Upper lobe of left lung (tissue), 6 donors: Measurements from ENCODE around the gene CCND2. TPM values are rescaled to one million over a fixed set of nuclear protein-coding genes. Genes with fewer than 3 reads are reported as not detected.

Experiments used
- ATAC-seq, 2 donors: fragments of 200-7000 bp; cut with Tn5 transposase; one replicate each; pipeline ENCODE4 v1.9.1; 2022; ENCODE audit warnings: mild to moderate bottlenecking in 2 of 2, moderate library complexity in 2 of 2; ENCODE audit not compliant: low FRiP score in 2 of 2
- DNase-seq, 2 donors: peaks; one replicate each; pipeline ENCODE4 v3.0.0-alpha.2; 2019 to 2020
- H3K27ac ChIP-seq, 4 donors: fragments of 200-600 bp; sonication (generic); one replicate each; pipeline ENCODE4 v1.5.1; 2016 to 2019
- H3K27me3 ChIP-seq, 4 donors: fragments of 200-600 bp; sonication (generic); one replicate each; pipeline ENCODE4 v1.5.1; 2017 to 2019
- H3K36me3 ChIP-seq, 4 donors: fragments of 200-600 bp; sonication (generic); one replicate each; pipeline ENCODE4 v1.5.1; 2016 to 2019
- H3K4me1 ChIP-seq, 4 donors: fragments of 200-600 bp; sonication (generic); one replicate each; pipeline ENCODE4 v1.5.1; 2018 to 2019
- H3K4me3 ChIP-seq, 4 donors: fragments of 200-600 bp; sonication (generic); one replicate each; pipeline ENCODE4 v1.5.1; 2017 to 2019; ENCODE audit warnings: mild to moderate bottlenecking in 2 of 4, moderate library complexity in 1 of 4
- H3K9me3 ChIP-seq, 4 donors: fragments of 200-600 bp; sonication (generic); one replicate each; pipeline ENCODE4 v1.5.1; 2018 to 2019
- CTCF ChIP-seq, 6 experiments: fragments of 450-650 bp in 4 of 6; fragments of 200-600 bp in 2 of 6; sonication (generic) in 2 of 6; IDR thresholded peaks; one replicate each; pipeline ENCODE4 v1.5.1; 2016 to 2019; ENCODE audit warnings: antibody characterized with exemption in 6 of 6
- EP300 ChIP-seq, 4 donors: sonication (generic); formaldehyde crosslinking; IDR thresholded peaks; one replicate each; pipeline ENCODE4 v1.5.1; 2017; ENCODE audit warnings: antibody characterized with exemption in 4 of 4, control low read depth in 2 of 4
- POLR2A ChIP-seq, 4 donors: fragments of 450-650 bp; IDR thresholded peaks; one replicate each; pipeline ENCODE4 v1.5.1; 2016 to 2017; ENCODE audit warnings: antibody characterized with exemption in 4 of 4, mild to moderate bottlenecking in 2 of 4
- POLR2AphosphoS5 ChIP-seq, 2 donors: sonication (generic); formaldehyde crosslinking; IDR thresholded peaks; one replicate each; pipeline ENCODE4 v1.5.1; 2017; ENCODE audit warnings: antibody characterized with exemption in 2 of 2
- WGBS, 2 donors: methylation state at CpG; one replicate each; pipeline ENCODE4 v1.1.5; 2017 to 2018; 5-methylcytosine and 5-hydroxymethylcytosine counted together
- total RNA-seq, 6 donors: library from RNA; depleted of rRNA in 4 of 6; stranded (reverse); fragments of >200 nt in 4 of 6; gene quantifications; one replicate each; pipeline versions ENCODE4 v1.1.0 to v1.2.1, GENCODE V29; 2016 to 2021
- donor health status: DM: no; HTN: no; CAD: no; lungs with moderate emphysema.
- donor health status: DM: no; HTN: yes; CAD: no; lungs with severe emphysema.

Gene CCND2
- total RNA-seq, 6 donors from 2014 or later: 47.1 to 101 (median 64.6) TPM

GRCh38 chr12:4228122-4228580, 45.4 kb upstream of the CCND2 start:
- TF ChIP-seq POLR2A (IDR thresholded peaks at IDR 0.05): no peak
- no peak for TF ChIP-seq EP300 (IDR thresholded peaks at IDR 0.05)
- no peak for TF ChIP-seq POLR2AphosphoS5 (IDR thresholded peaks at IDR 0.05)
- TF ChIP-seq CTCF (IDR thresholded peaks at IDR 0.05): no peak
- Histone ChIP-seq H3K4me1 (peaks cover 0 to 3% (median 0%) of the 10 kb centered on the region in 4 donors), H3K9me3 (no peaks in the 10 kb centered on the region), H3K4me3 (no peak overlapping the region), H3K27me3 (no peaks in the 10 kb centered on the region), H3K36me3 (no peaks in the 10 kb centered on the region), H3K27ac (no peak overlapping the region)
- no peak for DNase-seq
- no peak for ATAC-seq
- WGBS, 2 donors: 84 to 86% methylated on average over 18 of the region's 18 CpGs

- Histone ChIP-seq H3K4me1 (peaks cover 0 to 3% (median 0%) of the 10 kb centered on the region in 4 donors), H3K27me3 (no peaks in the 10 kb centered on the region), H3K9me3 (no peaks in the 10 kb centered on the region), H3K4me3 (no peak overlapping the region), H3K27ac (no peak overlapping the region), H3K36me3 (no peaks in the 10 kb centered on the region)
- TF ChIP-seq CTCF (IDR thresholded peaks at IDR 0.05): no peak
- no peak for TF ChIP-seq POLR2AphosphoS5 (IDR thresholded peaks at IDR 0.05)
- no peak for TF ChIP-seq POLR2A (IDR thresholded peaks at IDR 0.05)
- TF ChIP-seq EP300 (IDR thresholded peaks at IDR 0.05): no peak
- ATAC-seq (no peak), DNase-seq (no peak)
- 75 to 84% methylated on average over 6 of the region's 6 CpGs for WGBS, 2 donors
Measured at GRCh38 chr12:4230526-4230925, 43.0 kb upstream of the CCND2 start.

GRCh38 chr12:4238577-4238976, 35.0 kb upstream of the CCND2 start:
- Histone ChIP-seq H3K4me1 (peaks cover 0 to 5% (median 0%) of the 10 kb centered on the region in 4 donors), H3K27ac (no peak overlapping the region), H3K9me3 (peaks cover 0 to 10% (median 2%) of the 10 kb centered on the region in 4 donors), H3K4me3 (no peak overlapping the region), H3K36me3 (no peaks in the 10 kb centered on the region), H3K27me3 (no peaks in the 10 kb centered on the region)
- TF ChIP-seq EP300 (IDR thresholded peaks at IDR 0.05) (no peak), POLR2AphosphoS5 (IDR thresholded peaks at IDR 0.05) (no peak), POLR2A (IDR thresholded peaks at IDR 0.05) (no peak), CTCF (IDR thresholded peaks at IDR 0.05) (no peak)
- no peak for DNase-seq
- ATAC-seq: no peak
- 90 to 93% methylated on average over 2 of the region's 2 CpGs for WGBS, 2 donors

- TF ChIP-seq POLR2A (IDR thresholded peaks at IDR 0.05): no peak
- Histone ChIP-seq H3K4me3 (no peak overlapping the region), H3K36me3 (no peaks in the 10 kb centered on the region), H3K27ac (no peak overlapping the region), H3K9me3 (peaks cover 0 to 10% (median 2%) of the 10 kb centered on the region in 4 donors), H3K4me1 (peaks cover 0 to 5% (median 0%) of the 10 kb centered on the region in 4 donors), H3K27me3 (no peaks in the 10 kb centered on the region)
- ATAC-seq (no peak), DNase-seq (no peak)
- WGBS, 2 donors: 88 to 93% methylated on average over 4 of the region's 4 CpGs
Measured at GRCh38 chr12:4239746-4240145, 33.8 kb upstream of the CCND2 start.

- no peak overlapping the region for H3K4me3 ChIP-seq
- H3K27ac ChIP-seq: no peak overlapping the region
- TF ChIP-seq CTCF (IDR thresholded peaks at IDR 0.05) (no peak), EP300 (IDR thresholded peaks at IDR 0.05) (no peak), POLR2A (IDR thresholded peaks at IDR 0.05) (no peak), POLR2AphosphoS5 (IDR thresholded peaks at IDR 0.05) (no peak)
- peaks cover 0 to 5% (median 0%) of the 10 kb centered on the region in 4 donors for H3K4me1 ChIP-seq
- H3K9me3 ChIP-seq: peaks cover 0 to 10% (median 2%) of the 10 kb centered on the region in 4 donors
- H3K36me3 ChIP-seq: no peaks in the 10 kb centered on the region
- peak in 1 of 2 donors; percentile 73 for ATAC-seq
- H3K27me3 ChIP-seq: no peaks in the 10 kb centered on the region
- WGBS, 2 donors: 69% methylated on average over 5 of the region's 5 CpGs; no CpG with 5 or more reads in 1 of the 2 donors
- DNase-seq: peak in 1 of 2 donors; percentile 29
Measured at GRCh38 chr12:4240161-4240783, 33.3 kb upstream of the CCND2 start.
